ENCODE data around the gene OSBPL10.

DNA sequence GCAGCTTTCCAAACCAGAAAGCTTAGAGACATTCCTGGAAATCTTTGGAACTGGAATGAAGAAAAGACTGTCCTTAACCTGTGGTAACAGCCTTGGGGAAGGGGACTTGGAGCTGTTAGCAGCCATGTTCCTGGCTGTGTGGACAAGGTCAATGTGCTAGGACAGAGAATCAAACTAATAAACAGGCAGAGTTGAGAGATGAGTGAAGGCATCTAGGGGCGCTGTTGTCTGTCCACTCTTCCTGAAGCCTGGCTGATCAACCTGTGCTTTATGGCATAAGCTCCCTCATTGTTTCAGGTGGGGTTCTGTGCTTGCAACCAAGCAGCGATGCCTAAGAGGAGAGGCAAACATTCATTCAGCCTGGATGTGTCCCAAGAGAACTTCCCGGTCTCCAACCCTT lies 19.8 kb upstream of the OSBPL10 start:
- TF ChIP-seq, protein P1, sequence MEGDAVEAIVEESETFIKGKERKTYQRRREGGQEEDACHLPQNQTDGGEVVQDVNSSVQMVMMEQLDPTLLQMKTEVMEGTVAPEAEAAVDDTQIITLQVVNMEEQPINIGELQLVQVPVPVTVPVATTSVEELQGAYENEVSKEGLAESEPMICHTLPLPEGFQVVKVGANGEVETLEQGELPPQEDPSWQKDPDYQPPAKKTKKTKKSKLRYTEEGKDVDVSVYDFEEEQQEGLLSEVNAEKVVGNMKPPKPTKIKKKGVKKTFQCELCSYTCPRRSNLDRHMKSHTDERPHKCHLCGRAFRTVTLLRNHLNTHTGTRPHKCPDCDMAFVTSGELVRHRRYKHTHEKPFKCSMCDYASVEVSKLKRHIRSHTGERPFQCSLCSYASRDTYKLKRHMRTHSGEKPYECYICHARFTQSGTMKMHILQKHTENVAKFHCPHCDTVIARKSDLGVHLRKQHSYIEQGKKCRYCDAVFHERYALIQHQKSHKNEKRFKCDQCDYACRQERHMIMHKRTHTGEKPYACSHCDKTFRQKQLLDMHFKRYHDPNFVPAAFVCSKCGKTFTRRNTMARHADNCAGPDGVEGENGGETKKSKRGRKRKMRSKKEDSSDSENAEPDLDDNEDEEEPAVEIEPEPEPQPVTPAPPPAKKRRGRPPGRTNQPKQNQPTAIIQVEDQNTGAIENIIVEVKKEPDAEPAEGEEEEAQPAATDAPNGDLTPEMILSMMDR (conservative IDR thresholded peaks at IDR 0.05 in 1 of 2, IDR thresholded peaks at IDR 0.05 in 1 of 2; ENCODE audit: low read depth in 1 of 2, low read length in 2 of 2) = no peak
- TF ChIP-seq EZH2 (IDR thresholded peaks at IDR 0.05; ENCODE audit: low read length, missing control alignments) = no peak

All from fibroblast of lung (primary cell).